Epithelial cell of proximal tubule (primary cell): Measurements from ENCODE around the gene RUNX2. TPM values are rescaled to one million over a fixed set of nuclear protein-coding genes. Genes with fewer than 3 reads are reported as not detected.

Experiments
- DNase-seq: peaks from one replicate; pipeline ENCODE4 v3.0.0-alpha.2; 2011; ENCODE audit warnings: low read depth
- H3K4me3 ChIP-seq: 2 replicates; pipeline ENCODE4 v1.5.1; 2011; ENCODE audit warnings: low read depth, mild to moderate bottlenecking, low read length
- total RNA-seq: library from RNA; depleted of rRNA; stranded (reverse); fragments of >200 nt; gene quantifications from 2 replicates; pipeline ENCODE4 v1.2.3, GENCODE V29; 2015
- TF ChIP-seq, protein P1 (sequence below): conservative IDR thresholded peaks from 2 replicates; pipeline ENCODE4 v1.5.1; 2012; ENCODE audit warnings: low read depth, mild to moderate bottlenecking, low read length

Gene RUNX2
- total RNA-seq, 1 donor from 2014 or later: 13.1 TPM

DNA sequence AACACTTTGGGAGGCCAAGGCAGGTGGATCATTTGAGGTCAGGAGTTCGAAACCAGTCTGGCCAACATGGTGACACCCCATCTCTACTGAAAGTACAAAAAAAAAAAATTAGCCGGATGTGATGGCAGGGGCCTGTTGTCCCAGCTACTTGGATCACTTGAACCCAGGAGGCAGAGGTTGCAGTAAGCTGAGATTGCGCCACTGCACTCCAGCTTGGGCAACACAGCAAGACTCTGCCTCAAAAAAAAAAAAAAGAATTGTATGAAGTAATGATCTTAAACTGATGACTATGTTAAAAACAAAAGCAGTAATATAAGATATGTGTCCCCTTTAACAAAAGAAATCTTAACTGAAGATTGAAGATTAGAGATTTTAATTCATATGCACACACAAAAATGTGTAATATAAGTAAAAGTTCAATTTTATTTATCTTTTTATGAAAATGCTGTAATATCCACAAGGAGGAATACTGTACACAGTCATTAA is 29.0 kb upstream of the RUNX2 start:
- TF ChIP-seq, protein P1, sequence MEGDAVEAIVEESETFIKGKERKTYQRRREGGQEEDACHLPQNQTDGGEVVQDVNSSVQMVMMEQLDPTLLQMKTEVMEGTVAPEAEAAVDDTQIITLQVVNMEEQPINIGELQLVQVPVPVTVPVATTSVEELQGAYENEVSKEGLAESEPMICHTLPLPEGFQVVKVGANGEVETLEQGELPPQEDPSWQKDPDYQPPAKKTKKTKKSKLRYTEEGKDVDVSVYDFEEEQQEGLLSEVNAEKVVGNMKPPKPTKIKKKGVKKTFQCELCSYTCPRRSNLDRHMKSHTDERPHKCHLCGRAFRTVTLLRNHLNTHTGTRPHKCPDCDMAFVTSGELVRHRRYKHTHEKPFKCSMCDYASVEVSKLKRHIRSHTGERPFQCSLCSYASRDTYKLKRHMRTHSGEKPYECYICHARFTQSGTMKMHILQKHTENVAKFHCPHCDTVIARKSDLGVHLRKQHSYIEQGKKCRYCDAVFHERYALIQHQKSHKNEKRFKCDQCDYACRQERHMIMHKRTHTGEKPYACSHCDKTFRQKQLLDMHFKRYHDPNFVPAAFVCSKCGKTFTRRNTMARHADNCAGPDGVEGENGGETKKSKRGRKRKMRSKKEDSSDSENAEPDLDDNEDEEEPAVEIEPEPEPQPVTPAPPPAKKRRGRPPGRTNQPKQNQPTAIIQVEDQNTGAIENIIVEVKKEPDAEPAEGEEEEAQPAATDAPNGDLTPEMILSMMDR: no peak
- no peak overlapping the region for H3K4me3 ChIP-seq
- DNase-seq: no peak

DNA sequence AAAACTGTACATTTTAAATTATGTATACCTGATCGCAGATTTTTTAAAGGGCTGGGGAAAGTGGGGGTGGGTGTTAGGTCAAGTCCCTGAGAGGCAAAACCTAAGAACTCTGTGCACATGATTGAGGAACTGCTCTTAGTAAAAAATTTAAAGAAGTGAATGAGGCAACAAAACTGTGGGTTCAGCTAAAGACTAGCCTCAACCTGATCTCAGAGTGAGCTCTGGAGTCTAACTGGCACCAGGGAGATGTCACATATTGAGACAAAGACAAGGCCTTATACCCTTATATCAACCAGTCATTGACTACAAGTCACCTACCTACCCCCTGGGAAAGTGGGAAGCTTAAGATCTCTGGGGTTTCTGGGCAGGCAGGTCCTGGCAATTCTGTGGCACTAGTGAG is 27.4 kb upstream of the RUNX2 start:
- no peak overlapping the region for H3K4me3 ChIP-seq
- no peak for DNase-seq
- TF ChIP-seq, protein P1: no peak

DNA sequence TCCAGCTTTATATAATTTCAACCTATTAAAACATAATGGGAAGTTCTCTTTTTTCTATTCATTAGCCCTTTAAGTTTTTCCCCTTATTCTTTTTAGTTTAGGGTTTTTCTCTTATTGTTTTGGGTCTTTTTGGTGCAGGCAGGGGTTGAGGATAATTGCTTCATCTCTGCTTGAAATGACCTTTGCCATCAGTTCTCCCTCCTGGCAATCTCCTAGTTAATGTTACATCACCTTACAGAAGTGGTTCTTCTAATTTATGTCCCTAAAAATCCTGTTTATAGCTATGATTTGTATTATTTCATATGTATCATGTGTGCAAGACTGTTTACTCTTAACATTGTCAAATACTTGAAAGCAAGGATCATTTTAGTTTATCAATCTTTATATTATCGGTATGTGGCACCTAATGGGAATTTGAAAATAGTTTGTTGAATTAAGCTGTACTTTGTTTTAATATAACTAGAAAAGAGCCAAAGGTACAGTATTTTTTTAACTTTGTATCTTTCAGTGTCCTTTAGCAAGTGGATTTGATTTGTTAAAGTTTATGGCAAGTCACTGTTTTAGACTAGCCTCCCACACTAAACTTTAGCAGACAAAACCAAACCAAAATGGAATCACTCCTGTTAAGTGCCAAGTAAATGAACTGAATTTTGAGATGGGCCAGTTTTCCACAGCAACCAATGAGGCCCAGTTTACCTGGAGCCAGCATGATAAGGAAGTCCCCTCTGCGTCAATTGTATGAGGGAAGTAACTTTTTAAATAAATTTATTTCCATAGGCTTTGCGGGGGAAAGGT is 26.6 kb upstream of the RUNX2 start:
- DNase-seq: no peak
- TF ChIP-seq, protein P1: no peak
- H3K4me3 ChIP-seq: no peak overlapping the region

DNA sequence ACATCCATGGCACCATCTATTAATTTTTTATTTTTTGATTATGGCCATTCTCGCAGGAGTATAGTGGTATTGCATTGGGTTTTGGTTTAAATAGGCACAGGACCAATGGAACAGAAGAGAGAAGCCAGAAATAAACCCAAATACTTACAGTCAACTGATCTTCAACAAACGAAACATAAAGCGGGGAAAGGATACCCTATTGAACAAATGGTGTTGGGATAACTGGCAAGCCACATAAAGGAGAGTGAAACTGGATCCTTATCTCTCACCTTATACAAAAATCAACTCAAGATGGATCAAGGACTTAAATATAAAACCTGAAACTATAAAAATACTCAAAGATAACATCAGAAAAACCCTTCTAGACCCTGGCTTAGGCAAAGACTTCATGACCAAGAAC is 25.3 kb upstream of the RUNX2 start:
- TF ChIP-seq, protein P1: no peak
- no peak overlapping the region for H3K4me3 ChIP-seq
- DNase-seq: no peak

DNA sequence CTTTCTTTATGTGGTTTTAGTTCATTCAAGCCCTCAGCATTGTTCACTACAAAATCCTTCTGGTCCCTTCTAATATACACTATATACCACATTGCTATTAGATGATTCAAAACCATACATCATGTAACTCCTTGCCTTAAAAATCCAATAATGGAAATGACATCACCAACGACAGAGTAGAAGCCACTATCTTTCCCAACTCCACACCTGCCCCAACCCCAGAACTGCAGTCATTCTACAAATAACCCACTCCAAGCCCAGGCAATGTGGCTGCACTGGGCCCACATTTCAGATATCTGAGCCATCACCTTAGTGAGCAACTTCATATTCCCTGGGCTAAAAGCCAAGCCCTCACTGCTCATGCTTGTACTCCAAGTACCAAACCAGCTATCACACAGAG is 22.6 kb upstream of the RUNX2 start:
- DNase-seq: no peak
- no peak overlapping the region for H3K4me3 ChIP-seq
- TF ChIP-seq, protein P1: no peak

DNA sequence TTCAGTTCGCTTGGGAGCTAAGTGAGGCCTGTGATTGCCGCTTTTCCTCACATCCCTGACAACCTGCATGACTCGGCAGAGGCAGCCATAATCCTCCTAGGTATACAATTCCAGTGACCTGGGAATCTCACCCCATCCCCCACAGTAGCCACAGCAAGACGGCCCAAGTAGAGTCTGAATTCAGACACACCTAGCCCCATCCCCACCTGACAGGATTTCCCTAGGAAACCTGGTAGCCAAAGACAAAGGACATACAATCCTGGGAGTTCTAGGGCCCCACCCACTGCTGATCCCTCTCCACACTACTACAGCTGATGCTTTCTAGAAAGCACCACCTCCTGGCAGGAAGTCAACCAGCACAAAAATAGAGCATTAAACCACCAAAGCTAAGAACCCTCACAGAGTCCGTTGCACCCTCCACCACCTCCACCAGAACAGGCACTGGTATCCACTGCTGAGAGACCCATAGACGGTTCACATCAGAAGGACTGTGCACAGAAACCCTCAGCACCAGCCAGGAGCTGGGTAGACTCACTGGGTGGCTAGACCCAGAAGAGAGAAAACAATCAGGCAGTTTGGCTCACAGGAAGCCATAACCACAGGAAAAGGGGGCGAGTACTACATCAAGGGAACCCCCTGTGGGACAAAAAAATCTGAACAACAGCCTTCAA is 17.9 kb upstream of the RUNX2 start:
- TF ChIP-seq, protein P1: no peak
- H3K4me3 ChIP-seq: no peak overlapping the region
- DNase-seq: no peak

DNA sequence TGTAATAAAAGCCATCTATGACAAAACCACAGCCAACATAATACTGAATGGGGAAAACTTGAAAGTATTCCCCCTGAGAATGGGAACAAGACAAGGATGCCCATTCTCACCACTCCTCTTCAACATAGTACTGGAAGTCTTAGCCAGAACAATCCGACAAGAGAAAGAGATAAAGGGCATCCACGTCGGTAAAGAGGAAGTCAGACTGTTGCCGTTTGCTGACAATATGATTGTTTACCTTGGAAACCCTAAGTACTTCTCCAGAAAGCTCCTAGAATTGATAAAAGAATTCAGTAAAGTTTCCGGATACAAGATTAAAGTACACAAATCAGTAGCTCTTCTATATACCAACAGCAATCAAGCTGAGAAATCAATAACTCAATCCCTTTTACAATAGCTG is 14.0 kb upstream of the RUNX2 start:
- TF ChIP-seq, protein P1: no peak
- no peak for DNase-seq
- H3K4me3 ChIP-seq: no peak overlapping the region
